ENCODE data around the gene KIAA0586.

- TF ChIP-seq CTCF (IDR thresholded peaks at IDR 0.05) (no peak), POLR2A (IDR thresholded peaks at IDR 0.05) (no peak), POLR2AphosphoS5 (IDR thresholded peaks at IDR 0.05) (no peak)
Observed at GRCh38 chr14:58563978-58564377, 136.5 kb downstream of the KIAA0586 start.

Measured in breast epithelium (tissue), 3 donors.